Cerebellar cortex (tissue), 1 donor: ENCODE results near the gene ZAR1.

Experiments used
- DNase-seq: peaks from one replicate; pipeline ENCODE4 v3.0.0-alpha.2; 2015; ENCODE audit warnings: low spot score

Gene ZAR1

GRCh38 chr4:48490680-48491513, 845 bp downstream of the ZAR1 start:
- no peak for DNase-seq

GRCh38 chr4:48491514-48492176, 1.6 kb downstream of the ZAR1 start:
- DNase-seq = no peak

- no peak for DNase-seq
Observed at GRCh38 chr4:48493452-48494100, 3.5 kb downstream of the ZAR1 start.

GRCh38 chr4:48495941-48496340, 5.9 kb downstream of the ZAR1 start:
- no peak for DNase-seq

- DNase-seq = no peak
Observed at GRCh38 chr4:48498895-48499294, 8.8 kb downstream of the ZAR1 start.

- no peak for DNase-seq
Observed at GRCh38 chr4:48499551-48500066, 9.6 kb downstream of the ZAR1 start.

- no peak for DNase-seq
Observed at GRCh38 chr4:48503233-48504025, 13.4 kb downstream of the ZAR1 start.

- DNase-seq = no peak
Observed at GRCh38 chr4:48504026-48504330, 13.9 kb downstream of the ZAR1 start.

GRCh38 chr4:48504352-48504751, 14.3 kb downstream of the ZAR1 start:
- DNase-seq = no peak

- no peak for DNase-seq
Observed at GRCh38 chr4:48506716-48507115, 16.7 kb downstream of the ZAR1 start.

- DNase-seq = no peak
Observed at GRCh38 chr4:48509543-48509942, 19.5 kb downstream of the ZAR1 start.

GRCh38 chr4:48518143-48518542, 28.1 kb downstream of the ZAR1 start:
- no peak for DNase-seq

- no peak for DNase-seq
Observed at GRCh38 chr4:48526406-48526805, 36.4 kb downstream of the ZAR1 start.

GRCh38 chr4:48538358-48538757, 48.3 kb downstream of the ZAR1 start:
- no peak for DNase-seq

GRCh38 chr4:48539597-48539996, 49.5 kb downstream of the ZAR1 start:
- DNase-seq = no peak

GRCh38 chr4:48542888-48543287, 52.8 kb downstream of the ZAR1 start:
- DNase-seq = no peak

GRCh38 chr4:48543796-48544195, 53.7 kb downstream of the ZAR1 start:
- DNase-seq = no peak
